Stomach smooth muscle (tissue), 2 donors: ENCODE measurements around the gene UTP11.

Experiments used
- H3K27ac ChIP-seq: one replicate; pipeline ENCODE4 v1.7.0; 2013; ENCODE audit warnings: mild to moderate bottlenecking, low read length, inconsistent platforms
- H3K27me3 ChIP-seq, 2 donors: one replicate each; pipeline ENCODE4 v1.7.0; 2013; ENCODE audit warnings: low read length in 2 of 2; ENCODE audit not compliant: insufficient read depth in 2 of 2, control insufficient read depth in 1 of 2
- H3K36me3 ChIP-seq, 2 donors: one replicate each; pipeline ENCODE4 v1.7.0; 2013; ENCODE audit warnings: low read length in 2 of 2; ENCODE audit not compliant: control insufficient read depth in 2 of 2, insufficient read depth in 2 of 2
- H3K4me1 ChIP-seq: one replicate; pipeline ENCODE4 v1.7.0; 2013; ENCODE audit warnings: low read length; ENCODE audit not compliant: control insufficient read depth, insufficient read depth
- H3K4me3 ChIP-seq, 2 donors: one replicate each; pipeline ENCODE4 v1.7.0; 2013; ENCODE audit warnings: low read length in 2 of 2
- H3K9ac ChIP-seq, 2 donors: one replicate each; pipeline ENCODE4 v1.7.0; 2013; ENCODE audit warnings: low read length in 2 of 2, mild to moderate bottlenecking in 1 of 2
- H3K9me3 ChIP-seq, 2 donors: one replicate each; pipeline ENCODE4 v1.7.0; 2013; ENCODE audit warnings: low read length in 2 of 2; ENCODE audit not compliant: control insufficient read depth in 2 of 2
- donor health status: healthy.
- donor health status: Pancreatic carcinoma.

Gene UTP11

DNA sequence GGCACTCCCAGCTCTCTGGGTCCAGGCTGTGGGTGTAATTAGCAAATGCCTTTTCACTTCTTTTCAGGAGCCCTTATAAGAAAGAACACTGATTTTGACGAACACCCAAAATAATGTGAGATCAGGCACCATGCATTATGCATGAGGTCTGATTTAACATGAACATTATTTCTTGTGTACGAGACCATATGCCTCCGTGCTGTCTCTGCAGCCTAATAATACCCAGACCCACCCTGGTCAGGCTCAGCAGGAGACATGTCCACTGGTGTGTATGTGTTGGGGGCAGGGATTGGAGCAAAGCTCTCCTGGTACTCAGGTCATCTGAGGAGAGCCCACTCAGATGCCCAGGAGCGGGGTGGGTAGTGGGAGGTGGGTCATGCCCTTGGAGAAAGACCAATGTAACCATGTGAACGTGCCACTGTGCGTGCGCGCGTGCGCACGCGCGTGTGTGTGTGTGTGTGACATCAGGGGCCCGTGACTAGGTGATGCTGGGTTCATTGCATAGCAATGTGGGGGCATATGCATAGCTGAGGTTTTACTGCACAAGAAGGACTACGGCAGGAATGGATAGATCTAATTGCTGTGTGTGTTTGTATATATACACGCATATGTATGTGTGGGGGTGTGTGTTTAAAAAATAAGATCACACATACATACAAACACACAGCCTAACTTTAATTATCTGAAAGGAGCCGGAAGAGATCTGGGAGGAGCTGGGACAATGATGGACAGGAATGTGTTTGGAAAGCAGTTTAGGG lies 27.0 kb downstream of the UTP11 start:
- Histone ChIP-seq H3K4me3 (no peak overlapping the region), H3K36me3 (no peaks in the 10 kb centered on the region), H3K9ac (no peak overlapping the region), H3K9me3 (no peaks in the 10 kb centered on the region), H3K27me3 (peaks cover 57 to 69% of the 10 kb centered on the region in 2 donors), H3K27ac (no peak overlapping the region), H3K4me1 (peaks cover 2% of the 10 kb centered on the region)

DNA sequence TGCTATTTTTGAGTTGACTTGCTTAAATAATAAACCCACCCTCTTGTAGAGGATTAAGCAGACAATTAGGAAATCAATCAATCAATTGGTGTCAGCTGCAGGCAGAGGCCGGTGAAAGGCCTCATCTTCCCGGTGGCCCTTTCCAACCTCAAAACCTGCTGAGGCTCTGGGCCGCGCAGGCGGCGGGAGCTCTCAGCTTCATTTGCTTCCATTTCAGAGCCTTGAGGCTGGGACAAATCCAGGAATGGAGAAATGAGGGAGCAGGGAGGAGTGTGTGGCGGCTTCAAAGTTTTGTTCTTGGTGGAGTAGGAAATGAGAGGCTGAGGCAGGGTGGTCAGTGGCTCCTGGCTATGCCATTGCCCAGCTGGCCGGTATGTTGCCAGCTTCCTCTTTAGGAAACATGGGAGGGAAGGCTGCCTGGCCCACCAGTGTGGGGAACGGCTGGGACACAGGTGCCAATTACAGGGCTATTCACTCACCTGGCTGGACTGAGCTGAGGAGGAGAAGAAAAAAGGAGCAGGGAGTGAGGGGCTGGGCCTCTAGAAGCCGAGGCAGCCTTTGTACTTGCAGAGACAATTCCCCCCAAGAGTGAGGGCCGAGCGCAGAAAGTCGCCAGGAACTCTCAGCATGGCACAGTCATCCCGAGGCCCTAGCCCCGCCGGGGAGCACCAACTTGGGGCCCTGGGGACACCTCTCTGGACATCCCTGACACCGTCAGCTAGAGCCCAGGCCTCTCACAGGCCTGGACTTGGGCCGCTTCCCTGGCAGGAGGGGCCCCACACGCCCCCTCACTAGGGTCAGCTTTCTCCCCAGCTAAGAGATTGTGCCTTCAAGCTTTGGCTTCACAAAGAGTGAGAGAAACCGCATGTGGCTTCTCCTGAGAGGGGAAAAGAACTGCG lies 29.7 kb downstream of the UTP11 start:
- no peak overlapping the region for H3K27ac ChIP-seq
- H3K27me3 ChIP-seq = peaks cover 71 to 72% of the 10 kb centered on the region in 2 donors
- no peak overlapping the region for H3K9ac ChIP-seq
- peaks cover 10% of the 10 kb centered on the region for H3K4me1 ChIP-seq
- H3K9me3 ChIP-seq = no peaks in the 10 kb centered on the region
- no peak overlapping the region for H3K4me3 ChIP-seq
- no peaks in the 10 kb centered on the region for H3K36me3 ChIP-seq

GRCh38 chr1:38043036-38043747 lies 30.7 kb downstream of the UTP11 start:
- Histone ChIP-seq H3K27me3 (peaks cover 67 to 71% of the 10 kb centered on the region in 2 donors), H3K9me3 (no peaks in the 10 kb centered on the region), H3K4me1 (peaks cover 20% of the 10 kb centered on the region), H3K36me3 (no peaks in the 10 kb centered on the region), H3K4me3 (no peak overlapping the region), H3K27ac (no peak overlapping the region), H3K9ac (no peak overlapping the region)

DNA sequence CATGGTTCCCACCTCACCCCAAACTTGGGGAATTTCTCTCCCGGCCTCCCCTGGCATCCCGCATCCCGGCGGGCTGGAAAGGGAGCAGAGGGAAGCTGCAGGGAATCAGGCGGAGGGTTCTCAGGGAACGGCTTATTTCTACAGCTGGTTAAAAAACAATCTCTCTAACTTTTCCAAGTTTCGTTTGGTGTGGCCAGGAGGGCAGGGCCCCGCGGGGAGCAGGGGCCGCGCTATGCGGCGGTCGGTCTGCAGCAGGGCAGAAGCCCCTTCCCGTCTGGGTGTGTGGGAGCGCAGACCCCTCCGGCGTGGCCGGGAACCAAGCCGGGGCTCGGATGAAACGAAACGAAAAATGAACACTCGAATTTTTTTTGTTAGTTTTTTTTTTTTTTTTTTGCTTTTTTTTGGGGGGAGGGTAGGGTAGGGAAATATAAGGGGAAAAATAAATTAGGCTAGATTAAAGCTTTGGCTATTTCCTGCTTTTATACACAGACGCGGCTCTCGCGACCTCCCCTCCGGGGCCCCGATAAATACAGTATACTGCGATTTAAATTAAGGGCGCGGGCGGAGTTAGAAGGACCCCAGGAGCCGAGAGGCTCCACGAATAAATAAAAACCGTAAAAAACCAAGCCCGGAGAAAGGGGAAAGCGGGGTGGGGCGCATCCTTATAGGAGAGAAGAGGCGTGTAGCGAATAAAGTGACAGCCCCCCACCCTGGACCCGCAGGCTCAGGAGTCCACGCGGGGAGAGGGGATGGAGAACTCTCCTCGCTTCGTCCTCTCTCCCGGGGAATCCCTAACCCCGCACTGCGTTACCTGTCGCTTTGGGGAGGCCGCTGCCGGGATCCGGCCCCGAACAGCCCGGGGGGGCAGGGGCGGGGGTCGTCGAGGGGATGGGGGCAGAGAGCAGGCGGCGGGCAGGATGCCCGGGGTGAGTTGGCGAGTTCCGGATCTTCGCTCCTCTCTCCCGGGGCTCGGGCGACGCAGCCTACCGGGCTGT lies 32.0 kb downstream of the UTP11 start:
- Histone ChIP-seq H3K4me3 (peak overlapping the region in 1 of 2 donors; percentile 29), H3K4me1 (peaks cover 20% of the 10 kb centered on the region), H3K27ac (no peak overlapping the region), H3K36me3 (no peaks in the 10 kb centered on the region), H3K9me3 (no peaks in the 10 kb centered on the region), H3K27me3 (peaks cover 55 to 60% of the 10 kb centered on the region in 2 donors), H3K9ac (no peak overlapping the region)

DNA sequence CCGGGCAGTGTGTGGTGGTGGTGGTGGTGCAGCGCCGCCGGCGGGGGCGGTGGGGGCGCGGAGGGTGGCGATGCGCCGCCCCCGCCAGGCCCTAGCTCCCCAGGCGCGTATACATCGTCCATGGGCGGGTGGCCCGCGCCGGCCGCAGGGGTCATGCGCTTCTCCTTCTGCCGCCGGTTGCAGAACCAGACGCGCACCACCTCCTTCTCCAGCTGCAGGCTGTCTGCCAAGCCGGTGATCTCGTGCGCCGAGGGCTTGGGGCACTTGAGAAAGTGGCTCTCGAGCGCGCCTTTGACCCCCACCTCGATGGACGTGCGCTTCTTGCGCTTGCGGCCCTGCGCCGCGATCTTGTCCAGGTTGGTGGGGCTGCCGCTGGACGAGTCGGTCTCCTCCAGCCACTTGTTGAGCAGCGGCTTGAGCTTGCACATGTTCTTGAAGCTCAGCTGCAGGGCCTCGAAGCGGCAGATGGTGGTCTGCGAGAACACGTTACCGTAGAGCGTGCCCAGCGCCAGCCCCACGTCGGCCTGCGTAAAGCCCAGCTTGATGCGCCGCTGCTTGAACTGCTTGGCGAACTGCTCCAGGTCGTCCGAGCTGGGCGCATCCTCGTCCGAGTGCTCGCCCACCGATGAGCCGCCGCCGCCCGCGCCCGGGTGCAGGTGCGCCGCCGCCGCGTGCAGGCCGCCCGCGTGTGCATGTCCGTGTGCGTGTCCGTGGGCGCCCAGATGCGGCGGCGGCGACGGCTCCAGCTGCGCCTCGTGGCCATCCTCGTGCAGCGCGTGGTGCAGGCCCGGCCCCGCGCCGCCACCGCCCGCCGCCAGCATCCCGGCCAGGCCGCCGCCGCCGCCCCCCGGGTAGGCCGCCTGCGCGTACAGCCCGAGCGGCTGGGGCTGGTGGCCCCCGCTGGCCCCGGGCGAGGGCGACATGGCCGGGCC lies 33.1 kb downstream of the UTP11 start:
- Histone ChIP-seq H3K27me3 (peaks cover 46 to 50% of the 10 kb centered on the region in 2 donors), H3K9ac (no peak overlapping the region), H3K36me3 (no peaks in the 10 kb centered on the region), H3K27ac (no peak overlapping the region), H3K4me1 (peaks cover 20% of the 10 kb centered on the region), H3K4me3 (peak overlapping the region in 1 of 2 donors; percentile 57), H3K9me3 (no peaks in the 10 kb centered on the region)

DNA sequence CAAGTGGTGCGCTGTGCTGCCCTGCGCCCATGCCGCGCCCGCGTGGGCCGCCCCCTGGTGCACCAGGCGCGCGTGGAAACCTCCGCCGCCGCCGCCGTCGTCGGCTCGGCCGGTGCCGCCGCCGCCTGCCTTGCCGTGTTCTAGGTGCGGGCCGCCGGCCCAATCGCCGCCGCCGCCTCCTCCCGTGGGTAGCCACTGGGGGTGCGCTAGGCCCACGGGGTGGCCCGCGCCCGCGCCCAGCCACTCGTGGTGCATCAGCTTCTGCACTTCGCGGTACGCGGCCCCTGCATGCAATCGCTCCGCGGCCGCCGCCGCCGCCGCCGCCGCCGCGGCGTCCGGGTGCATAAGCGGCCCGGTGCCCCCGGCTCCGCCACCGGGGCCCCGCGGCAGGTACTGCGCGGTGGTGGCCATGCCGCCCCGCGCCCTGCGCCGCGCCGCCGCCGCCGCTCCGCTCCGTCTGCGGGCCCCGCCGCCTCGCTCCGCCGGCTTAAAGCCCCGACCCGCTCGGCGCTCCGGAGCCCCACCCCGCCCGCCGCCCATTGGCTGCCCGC lies 33.9 kb downstream of the UTP11 start, which contains the start of gene POU3F1:
Gene POU3F1 (minus strand): TSS at position 461 of the 551 bp plus-strand sequence. CDS start 50 bp downstream, at position 411.
- Histone ChIP-seq H3K27ac (no peak within 1 kb of the TSS), H3K9ac (peak within 1 kb of the TSS; percentile 18 to 21), H3K9me3 (no peaks in the 10 kb centered on the region), H3K4me3 (peak within 1 kb of the TSS; percentile 53 to 75), H3K36me3 (no peaks in the 10 kb centered on the region), H3K4me1 (peaks cover 20% of the 10 kb centered on the region), H3K27me3 (peaks cover 39 to 43% of the 10 kb centered on the region in 2 donors)

DNA sequence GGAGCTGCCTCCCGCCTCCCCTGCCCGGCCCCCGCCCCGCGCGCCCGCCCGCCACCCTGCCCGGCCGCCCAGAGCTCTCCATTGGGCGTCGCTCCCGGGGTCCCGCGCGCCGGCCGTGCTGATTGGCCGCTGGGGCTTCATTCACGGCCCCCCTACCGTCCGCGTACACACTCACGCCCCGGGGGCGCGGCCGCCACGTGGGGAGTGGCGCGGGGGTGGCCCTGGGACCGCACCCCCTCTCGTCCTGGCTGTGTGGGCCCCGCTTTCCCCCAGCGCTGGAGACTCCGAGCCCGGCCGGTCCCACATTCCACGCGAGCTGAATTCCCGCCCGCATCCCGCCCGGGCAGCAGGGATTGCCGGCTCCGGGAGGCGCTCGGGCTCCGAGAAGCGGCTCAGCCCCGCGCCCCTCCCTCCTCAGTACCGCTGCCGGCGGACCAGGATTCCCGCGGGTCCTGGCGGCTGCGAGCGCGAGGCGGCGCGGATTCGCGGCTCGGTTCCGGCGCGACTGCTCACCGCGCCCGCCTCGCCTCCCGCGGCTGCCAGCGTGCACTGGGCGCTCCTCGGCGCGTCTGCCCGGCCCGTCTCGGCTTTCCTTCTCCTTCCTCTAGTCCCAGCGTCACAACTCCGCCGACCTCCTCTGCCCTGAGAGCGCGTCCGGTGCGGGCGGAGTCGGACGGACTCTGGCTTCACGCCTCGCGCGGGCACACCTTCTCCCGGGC lies 34.5 kb downstream of the UTP11 start:
- H3K36me3 ChIP-seq = no peaks in the 10 kb centered on the region
- peaks cover 36 to 37% of the 10 kb centered on the region in 2 donors for H3K27me3 ChIP-seq
- peak overlapping the region; percentile 53 to 75 for H3K4me3 ChIP-seq
- H3K27ac ChIP-seq = no peak overlapping the region
- peak overlapping the region in 1 of 2 donors; percentile 18 for H3K9ac ChIP-seq
- peaks cover 20% of the 10 kb centered on the region for H3K4me1 ChIP-seq
- H3K9me3 ChIP-seq = no peaks in the 10 kb centered on the region

- Histone ChIP-seq H3K4me1 (peaks cover 20% of the 10 kb centered on the region), H3K36me3 (no peaks in the 10 kb centered on the region), H3K27ac (no peak overlapping the region), H3K9ac (peak overlapping the region; percentile 18 to 21), H3K9me3 (no peaks in the 10 kb centered on the region), H3K4me3 (peak overlapping the region; percentile 53 to 75), H3K27me3 (peaks cover 31% of the 10 kb centered on the region in 2 donors)
Observed at GRCh38 chr1:38047603-38048141, 35.1 kb downstream of the UTP11 start.
